ENCODE data around the gene UBAC2. TPM values are rescaled to one million over a fixed set of nuclear protein-coding genes. Genes with fewer than 3 reads are reported as not detected.
A peak's percentile ranks its signal among the peaks of the same experiment; 100 is the strongest.

The UBAC2 gene
- total and polyA plus RNA-seq, 2 of the 8 experiments (the other 6 are each of a cell fraction or from before 2014, with no cell fraction given): 75.9 to 76.9 TPM

- Histone ChIP-seq H2BK12ac (ENCODE audit: low read depth, low read length) (no peak overlapping the region), H3K27me3 (replicated peaks in 1 of 4; ENCODE audit: control insufficient read depth in 3 of 4, extremely low read depth in 1 of 4, insufficient read depth in 3 of 4, low read length in 3 of 4) (no peaks in the 10 kb centered on the region), H4K20me1 (replicated peaks in 1 of 2; ENCODE audit: control insufficient read depth in 1 of 2, insufficient read depth in 2 of 2, low read length in 2 of 2) (peaks cover 1 to 2% of the 10 kb centered on the region in 2 experiments), H3K4me2 (ENCODE audit: insufficient read depth in 1 of 2, low read depth in 2 of 2, low read length in 2 of 2) (no peak overlapping the region), H3K4me3 (ENCODE audit: extremely low read depth in 1 of 4, insufficient read depth in 2 of 4, low read depth in 3 of 4, low read length in 4 of 4) (no peak overlapping the region), H2BK15ac (ENCODE audit: low read length) (no peak overlapping the region), H2BK20ac (ENCODE audit: low read length) (no peak overlapping the region), H3K9ac (replicated peaks in 1 of 4; ENCODE audit: extremely low read depth in 1 of 4, low read depth in 3 of 4, low read length in 3 of 4) (no peak overlapping the region), H3K4me1 (replicated peaks in 1 of 4; ENCODE audit: control insufficient read depth in 3 of 4, insufficient read depth in 4 of 4, low read length in 3 of 4) (peaks cover 0 to 4% (median 2%) of the 10 kb centered on the region in 4 experiments; a peak in 2 of 7 replicates), H3K79me2 (ENCODE audit: control insufficient read depth in 1 of 2, insufficient read depth in 2 of 2, low read length in 2 of 2) (no peaks in the 10 kb centered on the region), H4K5ac (ENCODE audit: insufficient read length, low read depth, low read length) (no peak overlapping the region), H3K18ac (ENCODE audit: extremely low read depth, low read length) (no peak overlapping the region), H3K79me1 (ENCODE audit: low read depth, low read length) (no peaks in the 10 kb centered on the region), H2BK5ac (ENCODE audit: low read depth, low read length) (no peak overlapping the region), H3K23ac (ENCODE audit: insufficient read length) (no peak overlapping the region), H2BK120ac (replicated peaks; ENCODE audit: low read depth, low read length) (no peak overlapping the region), H3K27ac (ENCODE audit: low read depth, low read length) (no peak overlapping the region), H3K9me3 (ENCODE audit: insufficient read depth in 2 of 2, low read depth in 1 of 2, low read length in 1 of 2) (no peaks in the 10 kb centered on the region), H3K14ac (ENCODE audit: insufficient read length) (no peak overlapping the region), H3K56ac (replicated peaks; ENCODE audit: insufficient read length, low read depth, low read length) (no peak overlapping the region), H3K23me2 (ENCODE audit: low read depth, low read length) (no peaks in the 10 kb centered on the region), H3K4ac (replicated peaks; ENCODE audit: insufficient read length, low read depth, low read length) (no peak overlapping the region), H2AK5ac (ENCODE audit: low read depth, low read length) (no peak overlapping the region), H3K36me3 (ENCODE audit: control insufficient read depth in 2 of 4, insufficient read depth in 4 of 4, low read length in 3 of 4) (peaks cover 0 to 8% (median 2%) of the 10 kb centered on the region in 4 experiments; a peak in 4 of 8 replicates), H4K8ac (ENCODE audit: extremely low read depth, insufficient read depth, low read length) (no peak overlapping the region), H2AFZ (ENCODE audit: low read length) (no peak overlapping the region), H4K91ac (replicated peaks; ENCODE audit: insufficient read length, low read length) (no peak overlapping the region)
- FAIRE-seq (no peak), DNase-seq (ENCODE audit: low read depth in 1 of 2, low spot score in 2 of 2) (peak in 1 of 2 experiments; percentile 48)
- WGBS, 2 experiments (ENCODE audit: extremely low coverage in 1 of 2, insufficient coverage in 1 of 2, insufficient read length in 1 of 2, insufficient replicate concordance in 2 of 2, low coverage in 1 of 2, low lambda C conversion rate in 2 of 2, missing lambda C conversion rate in 1 of 2): 81% methylated on average over 16 of the region's 16 CpGs; no CpG with 5 or more reads in 1 of the 2 experiments
- ChIA-PET CTCF (ENCODE audit: partially characterized antibody) (interaction anchor here (0.7 to 3.9 kb wide), 27 partner anchors 8 to 1654 kb away, joined by 3 to 37 read pairs (median 4); partner anchors contain the start of gene UBAC2), POLR2A (ENCODE audit: partially characterized antibody) (no interaction called here)
- no peak for TF ChIP-seq CHD2 (IDR thresholded peaks at IDR 0.05; ENCODE audit: low read length)
- no peak for TF ChIP-seq NRF1 (IDR thresholded peaks at IDR 0.05; ENCODE audit: low read depth, low read length)
- TF ChIP-seq TAF1 (IDR thresholded peaks at IDR 0.05; ENCODE audit: low read depth, low read length): no peak
- TF ChIP-seq CTCF (IDR thresholded peaks at IDR 0.05; ENCODE audit: control extremely low read depth in 1 of 3, insufficient read depth in 1 of 3, low read depth in 1 of 3, low read length in 3 of 3): peak; percentile 45 to 60 (median 46); a peak in 3 of 4 replicates
- no peak for TF ChIP-seq CHD1 (IDR thresholded peaks at IDR 0.05; ENCODE audit: low read depth, low read length)
- no peak for TF ChIP-seq JUND (IDR thresholded peaks at IDR 0.05; ENCODE audit: low read length)
- TF ChIP-seq TEAD4 (IDR thresholded peaks at IDR 0.05; ENCODE audit: low read depth, low read length): no peak
- no peak for TF ChIP-seq SRF (IDR thresholded peaks at IDR 0.05; ENCODE audit: low read depth, low read length)
- TF ChIP-seq SIRT6 (IDR thresholded peaks at IDR 0.05; ENCODE audit: low read length): no peak
- no peak for TF ChIP-seq CEBPB (IDR thresholded peaks at IDR 0.05; ENCODE audit: low read depth, low read length)
- TF ChIP-seq RAD21 (IDR thresholded peaks at IDR 0.05 in 1 of 2, conservative IDR thresholded peaks at IDR 0.05 in 1 of 2; ENCODE audit: low read depth in 2 of 2, low read length in 2 of 2): peak; percentile 67 to 77
Measured at GRCh38 chr13:99367663-99368448, 167.2 kb downstream of the UBAC2 start.
